ENCODE results near the gene SUSD5.

DNA sequence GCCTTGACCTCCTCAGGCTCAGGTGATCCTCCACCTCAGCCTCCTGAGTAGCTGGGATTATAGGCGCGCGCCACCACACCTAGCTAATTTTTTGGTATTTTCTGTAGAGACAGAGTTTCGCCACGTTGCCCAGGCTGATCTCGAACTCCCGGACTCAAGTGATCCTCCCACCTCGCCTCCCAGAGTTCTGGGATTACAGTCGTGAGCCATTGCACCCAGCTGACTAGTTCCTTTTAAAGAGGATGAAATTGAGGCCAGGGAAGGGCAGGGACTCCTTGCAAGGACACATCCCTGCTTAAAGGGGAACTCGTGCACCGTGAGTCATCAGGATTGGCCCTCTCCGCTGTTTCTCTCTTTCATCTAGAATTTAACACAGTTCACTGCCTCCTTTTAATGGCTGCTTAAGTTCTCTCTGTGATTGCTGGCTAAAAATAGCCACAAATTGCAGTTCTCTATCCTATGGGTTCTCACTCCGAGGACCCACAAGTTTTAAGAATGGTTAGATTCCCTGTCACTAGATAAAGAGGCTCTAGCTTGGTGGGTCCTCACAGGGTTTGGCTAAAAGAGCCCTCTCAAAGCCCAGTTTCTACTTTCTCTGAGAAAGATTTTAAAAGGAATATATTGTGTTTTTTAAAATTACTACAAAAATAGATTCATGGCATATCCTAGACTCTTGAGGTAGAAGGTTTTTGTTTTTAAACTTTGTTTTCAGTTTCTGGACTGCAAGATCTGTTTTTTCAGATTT, 103.4 kb downstream of the SUSD5 start:
- no peak for TF ChIP-seq EZH2 (IDR thresholded peaks at IDR 0.05; ENCODE audit: low read length, unreplicated experiment)
- TF ChIP-seq, protein P1, sequence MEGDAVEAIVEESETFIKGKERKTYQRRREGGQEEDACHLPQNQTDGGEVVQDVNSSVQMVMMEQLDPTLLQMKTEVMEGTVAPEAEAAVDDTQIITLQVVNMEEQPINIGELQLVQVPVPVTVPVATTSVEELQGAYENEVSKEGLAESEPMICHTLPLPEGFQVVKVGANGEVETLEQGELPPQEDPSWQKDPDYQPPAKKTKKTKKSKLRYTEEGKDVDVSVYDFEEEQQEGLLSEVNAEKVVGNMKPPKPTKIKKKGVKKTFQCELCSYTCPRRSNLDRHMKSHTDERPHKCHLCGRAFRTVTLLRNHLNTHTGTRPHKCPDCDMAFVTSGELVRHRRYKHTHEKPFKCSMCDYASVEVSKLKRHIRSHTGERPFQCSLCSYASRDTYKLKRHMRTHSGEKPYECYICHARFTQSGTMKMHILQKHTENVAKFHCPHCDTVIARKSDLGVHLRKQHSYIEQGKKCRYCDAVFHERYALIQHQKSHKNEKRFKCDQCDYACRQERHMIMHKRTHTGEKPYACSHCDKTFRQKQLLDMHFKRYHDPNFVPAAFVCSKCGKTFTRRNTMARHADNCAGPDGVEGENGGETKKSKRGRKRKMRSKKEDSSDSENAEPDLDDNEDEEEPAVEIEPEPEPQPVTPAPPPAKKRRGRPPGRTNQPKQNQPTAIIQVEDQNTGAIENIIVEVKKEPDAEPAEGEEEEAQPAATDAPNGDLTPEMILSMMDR (conservative IDR thresholded peaks at IDR 0.05; ENCODE audit: low read depth, low read length): no peak
- no peak for TF ChIP-seq EZH2phosphoT487 (IDR thresholded peaks at IDR 0.05; ENCODE audit: borderline replicate concordance, low read length)

All from PC-3 (cell line).